A673 (cell line): Measurements from ENCODE around the gene FNDC1. TPM values are rescaled to one million over a fixed set of nuclear protein-coding genes. Genes with fewer than 3 reads are reported as not detected.

Source experiments
- BruUV-seq: library from RNA; stranded (reverse); fragments of 400-500 nt; replicated peaks from 2 replicates; lab custom pipeline; 2021; lab: Mats Ljungman, UMichigan
- CTCF ChIA-PET: fragments of 300-600 bp; sonication (Branson Sonifier 250); formaldehyde crosslinking; loops from one replicate; lab custom pipeline; 2022; ENCODE audit warnings: antibody characterized with exemption; lab: Charles Lee
- POLR2A ChIA-PET: fragments of 300-600 bp; sonication (Branson Sonifier 250); formaldehyde crosslinking; loops from one replicate; lab custom pipeline; 2022; ENCODE audit warnings: antibody characterized with exemption; ENCODE audit not compliant: low non-redundant PET; lab: Charles Lee
- DNase-seq: peaks from one replicate; pipeline ENCODE4 v3.0.0-alpha.2; 2015; ENCODE audit warnings: low spot score
- H3K27ac ChIP-seq: fragments of 200-600 bp; sonication (generic); 2 replicates; pipeline ENCODE4 v1.5.1; 2016; ENCODE audit warnings: mixed run types, low read depth, mild to moderate bottlenecking, mixed read lengths, antibody characterized with exemption, low read length; ENCODE audit not compliant: poor library complexity, severe bottlenecking
- H3K27me3 ChIP-seq: fragments of 200-600 bp; sonication (generic); replicated peaks from 2 replicates; pipeline ENCODE4 v1.6.1; 2017; ENCODE audit warnings: mixed run types, low read depth, mild to moderate bottlenecking, mixed read lengths, antibody characterized with exemption, low read length; ENCODE audit not compliant: insufficient read depth, poor library complexity
- H3K36me3 ChIP-seq: fragments of 200-600 bp; sonication (generic); 2 replicates; pipeline ENCODE4 v1.6.1; 2016; ENCODE audit warnings: mixed run types, mild to moderate bottlenecking, mixed read lengths, antibody characterized with exemption, low read length; ENCODE audit not compliant: insufficient read depth, poor library complexity, severe bottlenecking
- H3K4me1 ChIP-seq: fragments of 200-600 bp; sonication (generic); 2 replicates; pipeline ENCODE4 v1.6.1; 2017; ENCODE audit warnings: mixed run types, mild to moderate bottlenecking, mixed read lengths, antibody characterized with exemption, low read length; ENCODE audit not compliant: insufficient read depth, poor library complexity, severe bottlenecking
- H3K4me3 ChIP-seq: fragments of 200-600 bp; sonication (generic); 2 replicates; pipeline ENCODE4 v1.5.1; 2016; ENCODE audit warnings: low read depth, mixed run types, mild to moderate bottlenecking, mixed read lengths, low read length; ENCODE audit not compliant: poor library complexity, severe bottlenecking
- H3K9me3 ChIP-seq: fragments of 200-600 bp; sonication (generic); 2 replicates; pipeline ENCODE4 v1.6.1; 2016; ENCODE audit warnings: mixed run types, low read depth, mild to moderate bottlenecking, mixed read lengths, antibody characterized with exemption, low read length; ENCODE audit not compliant: poor library complexity, severe bottlenecking
- CTCF ChIP-seq: fragments of 300-800, 200-600 bp; sonication (generic); conservative IDR thresholded peaks from 2 replicates; pipeline ENCODE4 v1.5.1; 2017; ENCODE audit warnings: low read depth, mild to moderate bottlenecking, antibody characterized with exemption, low read length, moderate library complexity, mixed read lengths
- EZH2 ChIP-seq: fragments of 200-600 bp; sonication (generic); IDR thresholded peaks from 2 replicates; pipeline ENCODE4 v1.6.1; 2017; ENCODE audit warnings: borderline replicate concordance, low read depth, mild to moderate bottlenecking, mixed read lengths, antibody characterized with exemption, low read length; ENCODE audit not compliant: poor library complexity, severe bottlenecking
- intact Hi-C: fragments of 100-400 bp; cut with micrococcal nuclease; formaldehyde crosslinking; loops from one replicate; pipeline ENCODE4 v1.10.0; 2022; ENCODE audit not compliant: unreplicated experiment
- total RNA-seq: library from RNA; stranded (reverse); gene quantifications from 2 replicates; pipeline ENCODE4 v1.2.3, GENCODE V29; 2021

FNDC1 gene
- total RNA-seq, 1 experiment from 2014 or later: not detected

- BruUV-seq: no TSS peak
- H3K27me3 ChIP-seq: no peaks in the 10 kb centered on the region
- no peak overlapping the region for H3K4me3 ChIP-seq
- no peaks in the 10 kb centered on the region for H3K9me3 ChIP-seq
- ChIA-PET CTCF (no interaction called here), POLR2A (no interaction called here)
- DNase-seq: no peak
- H3K27ac ChIP-seq: no peak overlapping the region
- H3K36me3 ChIP-seq: no peaks in the 10 kb centered on the region
- intact Hi-C loops: no loop called here
- no peak for TF ChIP-seq CTCF
- no peak for TF ChIP-seq EZH2
- H3K4me1 ChIP-seq: no peaks in the 10 kb centered on the region
Observed at GRCh38 chr6:159181914-159182313, 12.7 kb downstream of the FNDC1 start.

- CTCF ChIA-PET: no interaction called here
- TF ChIP-seq CTCF (no peak), EZH2 (no peak)
- Histone ChIP-seq H3K27ac (no peak overlapping the region), H3K4me1 (no peaks in the 10 kb centered on the region), H3K27me3 (no peaks in the 10 kb centered on the region), H3K4me3 (no peak overlapping the region), H3K36me3 (no peaks in the 10 kb centered on the region), H3K9me3 (no peaks in the 10 kb centered on the region)
- POLR2A ChIA-PET: no interaction called here
- BruUV-seq: no TSS peak
- no peak for DNase-seq
- intact Hi-C loops: no loop called here
Observed at GRCh38 chr6:159184559-159184958, 15.4 kb downstream of the FNDC1 start.

- intact Hi-C loops: no loop called here
Observed at GRCh38 chr6:159190460-159190859, 21.3 kb downstream of the FNDC1 start.

More at GRCh38 chr6:159190460-159190859, 21.3 kb downstream of the FNDC1 start:
- Histone ChIP-seq H3K27ac (no peak overlapping the region), H3K27me3 (peaks cover 11% of the 10 kb centered on the region), H3K4me3 (no peak overlapping the region), H3K4me1 (no peaks in the 10 kb centered on the region), H3K9me3 (no peaks in the 10 kb centered on the region), H3K36me3 (no peaks in the 10 kb centered on the region)
- BruUV-seq: no TSS peak
- ChIA-PET CTCF (no interaction called here), POLR2A (no interaction called here)
- TF ChIP-seq EZH2 (no peak), CTCF (no peak)
- no peak for DNase-seq
